Caco-2 (cell line): ENCODE results near the gene MSH4. TPM values are rescaled to one million over a fixed set of nuclear protein-coding genes. Genes with fewer than 3 reads are reported as not detected.
"Not testable (repeated sequence)": the region's sequence is repeated elsewhere in the genome, so short reads cannot be mapped to it uniquely, and the experiment has no call there.

Source experiments
- BruUV-seq: library from RNA; stranded (reverse); fragments of 400-500 nt; replicated peaks from 2 replicates; lab custom pipeline; 2021; lab: Mats Ljungman, UMichigan
- CTCF ChIA-PET: fragments of 300-600 bp; sonication (Branson Sonifier 250); formaldehyde crosslinking; loops from one replicate; lab custom pipeline; 2022; ENCODE audit warnings: antibody characterized with exemption; lab: Charles Lee
- POLR2A ChIA-PET: fragments of 300-600 bp; sonication (Branson Sonifier 250); formaldehyde crosslinking; loops from one replicate; lab custom pipeline; 2022; ENCODE audit warnings: antibody characterized with exemption; lab: Charles Lee
- DNase-seq, 2 experiments: peaks; one replicate each; pipeline versions ENCODE4 v3.0.0 to v3.0.0-alpha.2; 2020 to 2022
- H3K27me3 ChIP-seq: replicated peaks from 2 replicates; pipeline ENCODE4 v1.6.0; 2011; ENCODE audit warnings: low read length; ENCODE audit not compliant: control insufficient read depth, insufficient read depth
- H3K36me3 ChIP-seq: 2 replicates; pipeline ENCODE4 v1.5.1; 2011; ENCODE audit warnings: low read length; ENCODE audit not compliant: control insufficient read depth, insufficient read depth
- H3K4me1 ChIP-seq: fragments of 250-450 bp; sonication (Bioruptor Pico); 2 replicates; pipeline ENCODE4 v1.5.1; 2020; ENCODE audit warnings: mild to moderate bottlenecking
- H3K4me3 ChIP-seq: 2 replicates; pipeline ENCODE4 v1.5.1; 2011; ENCODE audit warnings: low read depth, mild to moderate bottlenecking, control low read depth, low read length
- H3K9me3 ChIP-seq: fragments of 250-450 bp; sonication (Bioruptor Pico); 2 replicates; pipeline ENCODE4 v1.5.1; 2020; ENCODE audit warnings: mild to moderate bottlenecking, moderate library complexity
- H3K27ac Mint-ChIP-seq: one replicate; pipeline ENCODE4 v1.8.0; 2022; ENCODE audit warnings: mixed read lengths; ENCODE audit not compliant: unreplicated experiment
- H3K27me3 Mint-ChIP-seq: one replicate; pipeline ENCODE4 v1.8.0; 2022; ENCODE audit warnings: mixed read lengths; ENCODE audit not compliant: insufficient read depth, unreplicated experiment
- H3K36me3 Mint-ChIP-seq: one replicate; pipeline ENCODE4 v1.8.0; 2022; ENCODE audit warnings: mild to moderate bottlenecking, mixed read lengths; ENCODE audit not compliant: insufficient read depth, unreplicated experiment
- H3K4me1 Mint-ChIP-seq: one replicate; pipeline ENCODE4 v1.8.0; 2022; ENCODE audit warnings: low read depth, mixed read lengths; ENCODE audit not compliant: unreplicated experiment
- H3K4me3 Mint-ChIP-seq: one replicate; pipeline ENCODE4 v1.8.0; 2022; ENCODE audit warnings: mild to moderate bottlenecking, moderate library complexity, mixed read lengths; ENCODE audit not compliant: unreplicated experiment
- H3K9me3 Mint-ChIP-seq: one replicate; pipeline ENCODE4 v1.8.0; 2022; ENCODE audit warnings: mixed read lengths; ENCODE audit not compliant: unreplicated experiment
- CTCF ChIP-seq, 2 experiments: fragments of 200-600 bp in 1 of 2; IDR thresholded peaks; 1 replicate in 1 of 2; 2 replicates in 1 of 2; pipeline versions ENCODE4 v1.5.1 to v1.8.0; 2011 to 2022; ENCODE audit warnings: antibody characterized with exemption in 1 of 2, control low read depth in 1 of 2, inconsistent platforms in 1 of 2, low read depth in 1 of 2, low read length in 1 of 2, mild to moderate bottlenecking in 1 of 2, moderate library complexity in 1 of 2; ENCODE audit not compliant: insufficient read depth in 1 of 2, severe bottlenecking in 1 of 2, unreplicated experiment in 1 of 2
- intact Hi-C: fragments of 100-400 bp; cut with micrococcal nuclease; formaldehyde crosslinking; loops from one replicate; pipeline ENCODE4 v1.10.0; 2022; ENCODE audit not compliant: unreplicated experiment
- total RNA-seq: library from RNA; stranded (reverse); gene quantifications from 2 replicates; pipeline ENCODE4 v1.2.3, GENCODE V29; 2022

Gene MSH4
- total RNA-seq, 1 experiment from 2014 or later: 0.34 TPM

DNA sequence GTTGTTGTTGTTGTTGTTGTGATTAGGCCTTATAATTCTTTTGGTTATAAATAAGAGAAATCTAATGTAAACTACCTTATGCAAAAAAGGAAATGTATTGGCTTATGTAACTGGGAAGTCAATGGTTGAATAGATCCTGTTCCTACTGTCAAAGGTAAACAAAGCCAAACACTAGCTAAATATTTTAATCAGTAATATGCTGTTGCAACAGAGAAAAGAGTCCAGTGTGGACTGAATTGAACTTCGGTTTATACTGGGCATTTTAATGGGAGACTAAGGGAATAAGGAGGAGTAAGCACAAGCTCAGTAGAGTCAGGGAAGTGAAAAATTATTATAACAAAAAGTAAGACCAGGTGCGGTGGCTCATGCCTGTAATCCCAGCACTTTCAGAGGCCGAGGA is 15.4 kb downstream of the MSH4 start:
- no peak for TF ChIP-seq CTCF (IDR thresholded peaks at IDR 0.05; ENCODE audit: insufficient read depth in 1 of 2, low read depth in 1 of 2, low read length in 1 of 2, severe bottlenecking in 1 of 2, unreplicated experiment in 1 of 2)
- no TSS peak for BruUV-seq
- peaks cover 5% of the 10 kb centered on the region for H3K36me3 Mint-ChIP-seq
- H3K4me3 ChIP-seq: no peak overlapping the region
- H3K4me1 ChIP-seq: no peaks in the 10 kb centered on the region
- ChIA-PET POLR2A (no interaction called here), CTCF (no interaction called here)
- H3K27me3 ChIP-seq: no peaks in the 10 kb centered on the region
- H3K9me3 Mint-ChIP-seq: no peaks in the 10 kb centered on the region
- H3K4me3 Mint-ChIP-seq: no peak overlapping the region
- no peaks in the 10 kb centered on the region for H3K4me1 Mint-ChIP-seq
- H3K9me3 ChIP-seq: no peaks in the 10 kb centered on the region
- no peaks in the 10 kb centered on the region for H3K27me3 Mint-ChIP-seq
- intact Hi-C loops: no loop called here
- H3K27ac Mint-ChIP-seq: no peak overlapping the region
- no peak for DNase-seq
- H3K36me3 ChIP-seq: no peaks in the 10 kb centered on the region

DNA sequence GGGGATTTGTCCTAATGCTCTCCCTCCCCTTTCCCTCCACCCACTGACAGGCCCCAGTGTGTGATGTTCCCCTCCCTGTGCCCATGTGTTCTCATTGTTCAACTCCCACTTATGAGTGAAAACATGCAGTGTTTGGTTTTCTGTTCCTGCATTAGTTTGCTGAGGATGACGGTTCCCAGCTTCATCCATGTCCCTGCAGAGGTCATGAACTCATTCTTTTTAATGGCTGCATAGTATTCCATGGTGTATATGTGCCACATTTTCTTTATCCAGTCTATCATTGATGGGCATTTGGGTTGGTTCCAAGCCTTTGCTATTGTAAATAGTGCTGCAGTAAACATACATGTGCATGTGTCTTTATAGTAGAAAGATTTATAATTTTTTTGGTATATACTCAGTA is 26.9 kb downstream of the MSH4 start:
- BruUV-seq, POLR2A ChIA-PET: not testable (repeated sequence)

DNA sequence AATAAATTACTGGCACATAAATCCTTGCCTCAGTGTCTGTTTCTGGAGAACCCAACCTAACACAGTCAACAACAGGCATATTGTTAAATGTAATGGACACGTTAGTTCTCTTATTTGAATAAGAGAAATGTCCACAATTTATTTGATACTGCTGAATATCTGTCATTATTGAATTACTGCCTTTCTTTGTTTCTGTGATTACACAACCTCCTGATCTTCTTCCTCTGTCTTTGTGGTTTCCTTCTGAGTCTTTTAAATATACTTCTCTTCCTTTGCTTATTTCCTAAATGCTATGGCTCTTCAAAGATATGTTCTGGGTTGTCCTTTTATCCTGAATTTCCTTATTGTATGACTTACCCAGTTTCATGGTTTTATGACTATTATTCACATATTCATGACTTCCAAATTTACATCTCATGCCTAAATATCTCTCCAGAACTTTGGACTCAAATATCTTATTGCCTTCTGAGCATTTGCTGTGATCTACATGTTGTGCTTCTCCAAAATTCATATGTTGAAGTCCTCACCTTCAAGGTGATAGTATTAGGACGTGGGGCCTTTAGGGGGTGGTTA is 39.9 kb downstream of the MSH4 start:
- no peak for DNase-seq
- Histone ChIP-seq H3K36me3 (no peaks in the 10 kb centered on the region), H3K9me3 (no peaks in the 10 kb centered on the region), H3K4me1 (no peaks in the 10 kb centered on the region), H3K27me3 (no peaks in the 10 kb centered on the region), H3K4me3 (no peak overlapping the region)
- intact Hi-C loops: no loop called here
- no peaks in the 10 kb centered on the region for H3K27me3 Mint-ChIP-seq
- POLR2A ChIA-PET: no interaction called here
- no peak for TF ChIP-seq CTCF (IDR thresholded peaks at IDR 0.05; ENCODE audit: insufficient read depth in 1 of 2, low read depth in 1 of 2, low read length in 1 of 2, severe bottlenecking in 1 of 2, unreplicated experiment in 1 of 2)
- H3K4me3 Mint-ChIP-seq: no peak overlapping the region
- H3K27ac Mint-ChIP-seq: no peak overlapping the region
- H3K4me1 Mint-ChIP-seq: peaks cover 4% of the 10 kb centered on the region
- CTCF ChIA-PET: no interaction called here
- no peaks in the 10 kb centered on the region for H3K36me3 Mint-ChIP-seq
- no TSS peak for BruUV-seq
- H3K9me3 Mint-ChIP-seq: no peaks in the 10 kb centered on the region

More for the DNA sequence above, 26.9 kb downstream of the MSH4 start:
- H3K9me3 ChIP-seq, H3K27me3 Mint-ChIP-seq, intact Hi-C loops, DNase-seq, H3K4me1 ChIP-seq, H3K27me3 ChIP-seq, H3K36me3 Mint-ChIP-seq, H3K4me1 Mint-ChIP-seq, H3K4me3 Mint-ChIP-seq, H3K27ac Mint-ChIP-seq, CTCF ChIA-PET, H3K4me3 ChIP-seq, H3K9me3 Mint-ChIP-seq, H3K36me3 ChIP-seq: not testable (repeated sequence)
